ENCODE results near the gene MATR3. TPM values are rescaled to one million over a fixed set of nuclear protein-coding genes. Genes with fewer than 3 reads are reported as not detected.

MATR3 gene
- total RNA-seq, 1 donor from 2014 or later, result 235 TPM

GRCh38 chr5:139251281-139251687 is 42.3 kb upstream of the MATR3 start:
- H3K9me3 Mint-ChIP-seq (ENCODE audit: unreplicated experiment), result no peaks in the 10 kb centered on the region
- no peaks in the 10 kb centered on the region for H3K36me3 Mint-ChIP-seq (ENCODE audit: low read depth, unreplicated experiment)
- DNase-seq (ENCODE audit: low spot score), result no peak
- peak overlapping the region; percentile 93 for H3K27ac Mint-ChIP-seq (ENCODE audit: unreplicated experiment)
- TF ChIP-seq, protein P1, sequence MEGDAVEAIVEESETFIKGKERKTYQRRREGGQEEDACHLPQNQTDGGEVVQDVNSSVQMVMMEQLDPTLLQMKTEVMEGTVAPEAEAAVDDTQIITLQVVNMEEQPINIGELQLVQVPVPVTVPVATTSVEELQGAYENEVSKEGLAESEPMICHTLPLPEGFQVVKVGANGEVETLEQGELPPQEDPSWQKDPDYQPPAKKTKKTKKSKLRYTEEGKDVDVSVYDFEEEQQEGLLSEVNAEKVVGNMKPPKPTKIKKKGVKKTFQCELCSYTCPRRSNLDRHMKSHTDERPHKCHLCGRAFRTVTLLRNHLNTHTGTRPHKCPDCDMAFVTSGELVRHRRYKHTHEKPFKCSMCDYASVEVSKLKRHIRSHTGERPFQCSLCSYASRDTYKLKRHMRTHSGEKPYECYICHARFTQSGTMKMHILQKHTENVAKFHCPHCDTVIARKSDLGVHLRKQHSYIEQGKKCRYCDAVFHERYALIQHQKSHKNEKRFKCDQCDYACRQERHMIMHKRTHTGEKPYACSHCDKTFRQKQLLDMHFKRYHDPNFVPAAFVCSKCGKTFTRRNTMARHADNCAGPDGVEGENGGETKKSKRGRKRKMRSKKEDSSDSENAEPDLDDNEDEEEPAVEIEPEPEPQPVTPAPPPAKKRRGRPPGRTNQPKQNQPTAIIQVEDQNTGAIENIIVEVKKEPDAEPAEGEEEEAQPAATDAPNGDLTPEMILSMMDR (IDR thresholded peaks at IDR 0.05; ENCODE audit: unreplicated experiment), result no peak
- peaks cover 7% of the 10 kb centered on the region for H3K27me3 Mint-ChIP-seq (ENCODE audit: unreplicated experiment)
- H3K4me1 Mint-ChIP-seq (ENCODE audit: unreplicated experiment), result peaks cover 35% of the 10 kb centered on the region
- no peak overlapping the region for H3K4me3 Mint-ChIP-seq (ENCODE audit: unreplicated experiment)

- DNase-seq (ENCODE audit: low spot score), result no peak
- Mint-ChIP-seq H3K27ac (ENCODE audit: unreplicated experiment) (no peak overlapping the region), H3K36me3 (ENCODE audit: low read depth, unreplicated experiment) (no peaks in the 10 kb centered on the region), H3K4me3 (ENCODE audit: unreplicated experiment) (no peak overlapping the region), H3K27me3 (ENCODE audit: unreplicated experiment) (peaks cover 7% of the 10 kb centered on the region), H3K4me1 (ENCODE audit: unreplicated experiment) (peaks cover 30% of the 10 kb centered on the region), H3K9me3 (ENCODE audit: unreplicated experiment) (no peaks in the 10 kb centered on the region)
- TF ChIP-seq, protein P1 (IDR thresholded peaks at IDR 0.05; ENCODE audit: unreplicated experiment), result no peak
Observed at GRCh38 chr5:139251695-139252288, 41.7 kb upstream of the MATR3 start.

DNA sequence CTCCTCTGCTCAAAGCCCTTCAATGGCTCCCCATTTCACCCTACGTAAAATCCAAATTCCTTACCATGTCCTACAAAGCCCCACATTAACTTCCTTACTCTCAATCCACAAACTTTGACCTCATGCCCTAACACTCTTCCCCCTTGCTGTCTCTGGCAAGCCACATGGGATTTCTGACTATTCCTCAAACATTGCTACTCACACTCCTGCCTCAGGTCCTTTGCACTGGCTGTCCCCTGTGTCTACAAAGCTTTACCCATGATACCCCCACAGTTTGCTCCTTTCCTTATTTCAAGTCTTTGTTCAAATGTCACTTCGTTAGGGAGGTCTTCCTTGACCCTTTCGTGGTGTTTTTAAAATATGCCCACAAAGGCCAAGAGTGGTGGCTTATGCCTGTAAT is 40.4 kb upstream of the MATR3 start:
- Mint-ChIP-seq H3K27ac (ENCODE audit: unreplicated experiment) (peak overlapping the region; percentile 33), H3K27me3 (ENCODE audit: unreplicated experiment) (peaks cover 6% of the 10 kb centered on the region), H3K4me1 (ENCODE audit: unreplicated experiment) (peaks cover 20% of the 10 kb centered on the region), H3K4me3 (ENCODE audit: unreplicated experiment) (no peak overlapping the region), H3K36me3 (ENCODE audit: low read depth, unreplicated experiment) (no peaks in the 10 kb centered on the region), H3K9me3 (ENCODE audit: unreplicated experiment) (no peaks in the 10 kb centered on the region)
- TF ChIP-seq, protein P1 (IDR thresholded peaks at IDR 0.05; ENCODE audit: unreplicated experiment), result no peak
- no peak for DNase-seq (ENCODE audit: low spot score)

- Mint-ChIP-seq H3K27ac (ENCODE audit: unreplicated experiment) (peak overlapping the region; percentile 19), H3K36me3 (ENCODE audit: low read depth, unreplicated experiment) (no peaks in the 10 kb centered on the region), H3K27me3 (ENCODE audit: unreplicated experiment) (peaks cover 4% of the 10 kb centered on the region), H3K4me3 (ENCODE audit: unreplicated experiment) (no peak overlapping the region), H3K4me1 (ENCODE audit: unreplicated experiment) (peaks cover 8% of the 10 kb centered on the region), H3K9me3 (ENCODE audit: unreplicated experiment) (no peaks in the 10 kb centered on the region)
- DNase-seq (ENCODE audit: low spot score), result no peak
- TF ChIP-seq, protein P1 (IDR thresholded peaks at IDR 0.05; ENCODE audit: unreplicated experiment), result no peak
Observed at GRCh38 chr5:139256820-139257219, 36.7 kb upstream of the MATR3 start.

DNA sequence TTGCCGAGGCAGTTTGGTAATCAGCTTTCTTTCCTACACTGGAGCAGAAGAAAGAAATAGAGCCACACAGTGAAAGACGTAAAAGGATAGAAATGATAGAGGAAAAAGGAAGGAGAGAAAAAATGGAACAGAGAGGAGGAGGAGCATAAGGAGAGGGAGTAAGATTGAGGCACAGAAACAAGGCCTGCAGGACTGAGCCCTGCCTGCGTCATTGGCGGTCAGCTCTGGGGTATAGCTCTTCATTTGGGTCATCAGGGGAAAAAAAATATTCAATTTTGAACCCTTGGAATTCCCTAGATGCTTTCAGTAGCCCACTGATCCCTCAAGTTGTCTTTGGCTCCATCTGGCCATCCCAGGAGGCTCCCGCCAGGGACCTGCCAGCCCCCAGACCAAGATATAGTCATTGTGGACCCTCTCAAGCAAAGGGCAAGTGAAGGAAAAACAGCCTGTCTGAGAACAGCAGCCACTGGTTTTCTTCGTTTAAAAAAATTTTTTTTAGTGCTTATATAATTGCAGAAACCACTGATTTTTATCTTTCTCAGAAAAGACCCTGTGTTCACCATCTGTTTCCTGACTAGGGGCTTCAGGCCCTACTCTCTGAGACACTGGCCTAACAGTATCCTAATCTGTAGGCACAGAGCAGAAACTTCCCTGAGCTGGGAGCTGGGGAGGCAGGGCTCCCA is 31.3 kb upstream of the MATR3 start:
- Mint-ChIP-seq H3K9me3 (ENCODE audit: unreplicated experiment) (no peaks in the 10 kb centered on the region), H3K4me3 (ENCODE audit: unreplicated experiment) (no peak overlapping the region), H3K27me3 (ENCODE audit: unreplicated experiment) (peaks cover 1% of the 10 kb centered on the region), H3K36me3 (ENCODE audit: low read depth, unreplicated experiment) (no peaks in the 10 kb centered on the region), H3K27ac (ENCODE audit: unreplicated experiment) (peak overlapping the region; percentile 45), H3K4me1 (ENCODE audit: unreplicated experiment) (peaks cover 13% of the 10 kb centered on the region)
- DNase-seq (ENCODE audit: low spot score), result no peak
- TF ChIP-seq, protein P1 (IDR thresholded peaks at IDR 0.05; ENCODE audit: unreplicated experiment), result no peak
